Subcutaneous abdominal adipose tissue (tissue), 5 donors: ENCODE results near the gene ATG9B.

Experiments used
- H3K27ac ChIP-seq: one replicate; pipeline ENCODE4 v1.7.0; 2013; ENCODE audit warnings: low read depth, mild to moderate bottlenecking, inconsistent platforms, low read length, moderate library complexity
- H3K27me3 ChIP-seq, 5 donors: one replicate each; pipeline ENCODE4 v1.7.0; 2013; ENCODE audit warnings: low read length in 5 of 5, inconsistent platforms in 1 of 5; ENCODE audit not compliant: control insufficient read depth in 5 of 5, insufficient read depth in 4 of 5
- H3K36me3 ChIP-seq, 5 donors: one replicate each; pipeline ENCODE4 v1.7.0; 2013; ENCODE audit warnings: low read length in 5 of 5; ENCODE audit not compliant: control insufficient read depth in 5 of 5, insufficient read depth in 5 of 5
- H3K4me1 ChIP-seq, 5 donors: one replicate each; pipeline ENCODE4 v1.7.0; 2013; ENCODE audit warnings: low read length in 5 of 5, mild to moderate bottlenecking in 3 of 5, moderate library complexity in 1 of 5; ENCODE audit not compliant: control insufficient read depth in 5 of 5, insufficient read depth in 5 of 5
- H3K4me3 ChIP-seq, 5 donors: one replicate each; pipeline ENCODE4 v1.7.0; 2013; ENCODE audit warnings: low read length in 5 of 5, low read depth in 1 of 5
- H3K9ac ChIP-seq, 5 donors: one replicate each; pipeline ENCODE4 v1.7.0; 2013; ENCODE audit warnings: low read length in 5 of 5, mild to moderate bottlenecking in 4 of 5, moderate library complexity in 3 of 5
- H3K9me3 ChIP-seq, 5 donors: one replicate each; pipeline ENCODE4 v1.7.0; 2013; ENCODE audit warnings: low read length in 5 of 5; ENCODE audit not compliant: control insufficient read depth in 5 of 5
- donor health status: healthy.
- donor health status: healthy.
- donor health status: healthy.
- donor health status: healthy.
- donor health status: healthy.

Gene ATG9B

DNA sequence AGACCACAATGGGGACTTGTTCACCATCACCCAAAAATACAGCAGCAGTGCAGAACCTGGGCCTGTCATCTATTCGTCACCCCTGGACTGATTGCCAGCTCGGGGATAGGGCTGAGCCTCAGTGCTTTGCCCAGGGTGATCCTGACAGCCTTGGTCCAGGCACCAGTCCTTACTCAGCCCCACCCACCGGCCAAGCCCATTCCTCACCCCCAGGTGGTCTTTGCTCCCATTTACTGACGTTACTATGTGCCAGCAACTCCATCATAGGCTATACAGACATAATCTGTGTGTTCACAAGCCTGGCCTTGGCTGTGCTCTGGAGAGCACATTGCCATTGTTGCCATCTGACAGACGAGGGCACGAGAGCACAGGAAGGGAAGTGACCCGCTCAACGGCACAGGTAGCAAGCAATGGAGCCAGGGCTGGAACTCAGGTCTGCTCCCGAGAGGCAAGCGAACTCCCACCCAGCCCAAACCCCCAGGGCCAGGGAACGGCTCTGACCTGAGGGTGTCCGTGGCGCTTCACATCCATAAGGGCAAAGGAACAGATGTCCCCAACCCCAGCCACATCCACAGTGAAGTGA is 6.8 kb downstream of the ATG9B start:
- peaks cover 0 to 11% (median 0%) of the 10 kb centered on the region in 5 donors for H3K36me3 ChIP-seq
- peaks cover 37 to 55% (median 45%) of the 10 kb centered on the region in 5 donors for H3K27me3 ChIP-seq
- no peak overlapping the region for H3K9ac ChIP-seq
- H3K4me3 ChIP-seq: no peak overlapping the region
- no peak overlapping the region for H3K27ac ChIP-seq
- H3K9me3 ChIP-seq: no peaks in the 10 kb centered on the region
- peaks cover 0 to 38% (median 33%) of the 10 kb centered on the region in 5 donors for H3K4me1 ChIP-seq

DNA sequence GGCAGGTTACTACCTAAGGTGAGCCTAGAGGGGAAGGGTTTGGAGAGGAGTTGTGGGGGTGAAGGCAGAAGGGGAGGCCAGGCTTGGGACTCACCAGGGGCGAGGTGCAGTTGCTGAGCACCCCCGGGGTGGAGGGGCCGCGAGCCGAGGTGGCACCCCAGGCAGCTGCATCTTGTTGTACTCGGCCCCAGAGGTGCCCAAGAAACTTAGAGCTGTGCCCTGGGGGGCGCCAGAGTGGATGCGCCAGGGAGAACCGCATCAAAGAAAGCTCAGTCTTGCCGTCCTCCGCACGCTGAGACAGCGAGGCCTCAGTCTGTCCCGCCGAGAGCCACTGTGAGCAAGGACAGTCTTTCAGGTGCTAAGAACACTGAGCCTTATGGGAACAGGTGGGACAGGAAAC is 7.4 kb downstream of the ATG9B start:
- Histone ChIP-seq H3K4me3 (no peak overlapping the region), H3K9ac (no peak overlapping the region), H3K27ac (no peak overlapping the region), H3K9me3 (no peaks in the 10 kb centered on the region), H3K36me3 (peaks cover 0 to 11% (median 0%) of the 10 kb centered on the region in 5 donors), H3K27me3 (peaks cover 37 to 55% (median 45%) of the 10 kb centered on the region in 5 donors), H3K4me1 (peaks cover 3 to 44% (median 33%) of the 10 kb centered on the region in 5 donors)

DNA sequence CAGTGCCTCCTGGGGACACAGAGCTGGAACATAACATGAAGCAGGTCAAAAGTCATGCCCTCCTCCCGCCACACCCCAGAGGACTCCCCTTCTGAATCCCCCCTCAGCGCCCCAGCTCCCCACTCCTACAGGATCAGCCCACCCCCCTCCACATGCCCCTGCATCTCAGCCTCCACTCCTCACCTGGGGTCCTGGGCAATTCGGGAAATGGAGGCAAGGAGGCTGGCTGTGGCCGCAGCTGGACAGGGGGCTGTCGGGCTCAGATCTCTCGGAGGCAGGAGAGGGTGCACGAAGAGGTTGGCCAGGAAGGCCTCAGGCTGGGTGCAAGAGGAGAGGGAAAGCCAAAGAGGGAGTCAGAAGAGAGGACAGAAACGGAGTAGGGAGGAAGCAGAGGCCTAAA is 7.8 kb downstream of the ATG9B start:
- Histone ChIP-seq H3K27ac (no peak overlapping the region), H3K36me3 (peaks cover 0 to 11% (median 0%) of the 10 kb centered on the region in 5 donors), H3K4me3 (no peak overlapping the region), H3K9me3 (no peaks in the 10 kb centered on the region), H3K4me1 (peaks cover 3 to 47% (median 33%) of the 10 kb centered on the region in 5 donors), H3K9ac (no peak overlapping the region), H3K27me3 (peaks cover 37 to 55% (median 44%) of the 10 kb centered on the region in 5 donors)

DNA sequence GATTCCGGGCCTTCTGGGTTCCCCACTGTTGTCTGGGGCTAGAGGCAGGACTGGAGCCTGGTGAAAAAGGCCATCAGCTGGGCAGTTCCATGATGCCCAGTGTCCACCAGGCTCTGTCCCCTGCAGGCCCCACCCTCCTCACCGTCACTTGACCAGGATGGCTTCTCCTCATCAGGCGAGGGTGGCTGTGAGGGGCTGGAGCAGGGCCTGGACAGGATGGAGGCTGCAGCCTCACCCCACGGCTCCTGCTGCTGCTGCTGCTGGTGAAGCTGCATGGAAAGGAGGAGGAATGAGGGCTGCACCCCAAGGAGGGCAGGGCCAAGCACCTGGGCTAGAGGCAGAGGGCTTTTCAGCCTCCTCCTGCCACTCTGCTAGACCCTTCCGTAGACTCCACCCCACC is 8.3 kb downstream of the ATG9B start:
- Histone ChIP-seq H3K36me3 (peaks cover 0 to 11% (median 0%) of the 10 kb centered on the region in 5 donors), H3K4me1 (peaks cover 3 to 49% (median 33%) of the 10 kb centered on the region in 5 donors), H3K4me3 (no peak overlapping the region), H3K27ac (no peak overlapping the region), H3K27me3 (peaks cover 36 to 55% (median 43%) of the 10 kb centered on the region in 5 donors), H3K9me3 (no peaks in the 10 kb centered on the region), H3K9ac (no peak overlapping the region)

DNA sequence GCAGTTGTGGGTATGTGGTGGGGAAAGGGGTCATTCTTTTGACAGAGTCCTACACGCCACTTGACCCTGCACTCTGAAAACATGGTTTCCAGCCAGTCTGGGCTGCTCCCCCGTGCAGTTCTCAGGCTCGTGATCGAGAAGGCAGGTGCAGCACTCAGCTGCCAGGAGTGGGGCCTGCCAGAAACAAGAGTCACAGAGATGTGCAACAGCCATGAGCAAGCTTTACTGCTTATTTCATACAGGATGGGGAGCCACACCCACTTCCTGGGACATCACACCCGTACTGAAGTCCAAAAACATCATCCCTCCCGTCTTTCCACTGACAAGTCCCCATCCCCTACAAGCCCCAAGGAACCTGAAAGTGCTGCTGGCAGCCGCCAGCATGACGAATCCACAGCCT is 9.3 kb downstream of the ATG9B start:
- Histone ChIP-seq H3K27me3 (peaks cover 26 to 51% (median 45%) of the 10 kb centered on the region in 5 donors), H3K4me1 (peaks cover 4 to 59% (median 42%) of the 10 kb centered on the region in 5 donors), H3K4me3 (no peak overlapping the region), H3K9me3 (no peaks in the 10 kb centered on the region), H3K36me3 (peaks cover 0 to 13% (median 0%) of the 10 kb centered on the region in 5 donors), H3K27ac (no peak overlapping the region), H3K9ac (no peak overlapping the region)

DNA sequence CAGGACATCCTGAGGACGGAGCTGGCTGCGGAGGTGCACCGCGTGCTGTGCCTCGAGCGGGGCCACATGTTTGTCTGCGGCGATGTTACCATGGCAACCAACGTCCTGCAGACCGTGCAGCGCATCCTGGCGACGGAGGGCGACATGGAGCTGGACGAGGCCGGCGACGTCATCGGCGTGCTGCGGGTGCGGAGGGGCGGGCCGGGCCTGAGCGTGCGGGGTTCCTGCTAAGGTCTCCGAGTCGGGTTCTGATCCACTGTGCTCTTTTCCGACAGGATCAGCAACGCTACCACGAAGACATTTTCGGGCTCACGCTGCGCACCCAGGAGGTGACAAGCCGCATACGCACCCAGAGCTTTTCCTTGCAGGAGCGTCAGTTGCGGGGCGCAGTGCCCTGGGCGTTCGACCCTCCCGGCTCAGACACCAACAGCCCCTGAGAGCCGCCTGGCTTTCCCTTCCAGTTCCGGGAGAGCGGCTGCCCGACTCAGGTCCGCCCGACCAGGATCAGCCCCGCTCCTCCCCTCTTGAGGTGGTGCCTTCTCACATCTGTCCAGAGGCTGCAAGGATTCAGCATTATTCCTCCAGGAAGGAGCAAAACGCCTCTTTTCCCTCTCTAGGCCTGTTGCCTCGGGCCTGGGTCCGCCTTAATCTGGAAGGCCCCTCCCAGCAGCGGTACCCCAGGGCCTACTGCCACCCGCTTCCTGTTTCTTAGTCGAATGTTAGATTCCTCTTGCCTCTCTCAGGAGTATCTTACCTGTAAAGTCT is 10.4 kb downstream of the ATG9B start:
- H3K27me3 ChIP-seq: peaks cover 18 to 44% (median 37%) of the 10 kb centered on the region in 5 donors
- H3K9me3 ChIP-seq: no peaks in the 10 kb centered on the region
- peaks cover 4 to 54% (median 40%) of the 10 kb centered on the region in 5 donors for H3K4me1 ChIP-seq
- H3K4me3 ChIP-seq: peak overlapping the region in 4 of 5 donors; percentile 11 to 60 (median 51)
- H3K36me3 ChIP-seq: peaks cover 0 to 13% (median 0%) of the 10 kb centered on the region in 5 donors
- H3K9ac ChIP-seq: peak overlapping the region in 2 of 5 donors; percentile 28 to 53
- H3K27ac ChIP-seq: no peak overlapping the region

DNA sequence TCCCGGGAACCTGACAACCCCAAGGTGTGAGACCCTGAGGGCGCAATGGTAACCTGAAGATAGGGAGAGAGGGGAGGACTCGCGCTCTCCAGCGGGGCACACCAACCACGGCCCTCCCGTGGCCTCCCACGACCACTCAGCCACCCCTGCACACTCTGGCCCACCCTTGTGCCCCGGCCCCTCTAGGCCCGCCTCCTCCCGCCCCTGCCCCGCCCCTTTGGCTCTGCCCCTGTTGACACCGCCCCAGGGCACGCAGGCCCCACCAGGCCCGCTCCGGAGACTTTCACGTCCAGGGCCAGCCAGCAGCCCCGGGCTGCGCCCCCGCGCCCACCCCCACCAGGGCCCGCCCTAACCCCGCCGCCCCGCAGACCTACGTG is 10.9 kb downstream of the ATG9B start:
- Histone ChIP-seq H3K4me3 (peak overlapping the region in 2 of 5 donors; percentile 44 to 60), H3K27me3 (peaks cover 16 to 39% (median 33%) of the 10 kb centered on the region in 5 donors), H3K9ac (no peak overlapping the region), H3K9me3 (no peaks in the 10 kb centered on the region), H3K27ac (no peak overlapping the region), H3K36me3 (peaks cover 0 to 13% (median 0%) of the 10 kb centered on the region in 5 donors), H3K4me1 (peaks cover 6 to 55% (median 40%) of the 10 kb centered on the region in 5 donors)

DNA sequence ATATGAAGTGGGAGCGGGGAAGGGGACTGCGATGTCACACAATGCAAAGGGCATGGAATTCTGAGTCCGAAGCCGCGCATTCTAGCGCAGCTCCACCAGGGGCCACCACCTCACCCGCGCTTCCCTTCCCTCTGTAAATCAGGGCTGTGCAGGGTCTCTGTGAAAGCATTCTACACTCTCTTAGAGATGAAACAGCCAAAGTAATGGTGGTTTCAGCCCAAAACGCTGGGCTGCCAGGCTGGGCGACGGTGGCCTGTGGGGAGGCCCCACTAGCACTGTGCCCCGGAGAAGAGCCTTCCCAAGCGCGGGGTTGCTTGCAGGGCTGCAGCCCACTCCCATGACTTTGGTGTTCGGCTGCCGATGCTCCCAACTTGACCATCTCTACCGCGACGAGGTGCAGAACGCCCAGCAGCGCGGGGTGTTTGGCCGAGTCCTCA is 11.4 kb downstream of the ATG9B start:
- no peak overlapping the region for H3K4me3 ChIP-seq
- peaks cover 9 to 55% (median 40%) of the 10 kb centered on the region in 5 donors for H3K4me1 ChIP-seq
- H3K27ac ChIP-seq: no peak overlapping the region
- peaks cover 0 to 13% (median 0%) of the 10 kb centered on the region in 5 donors for H3K36me3 ChIP-seq
- no peak overlapping the region for H3K9ac ChIP-seq
- peaks cover 14 to 39% (median 29%) of the 10 kb centered on the region in 5 donors for H3K27me3 ChIP-seq
- H3K9me3 ChIP-seq: no peaks in the 10 kb centered on the region

DNA sequence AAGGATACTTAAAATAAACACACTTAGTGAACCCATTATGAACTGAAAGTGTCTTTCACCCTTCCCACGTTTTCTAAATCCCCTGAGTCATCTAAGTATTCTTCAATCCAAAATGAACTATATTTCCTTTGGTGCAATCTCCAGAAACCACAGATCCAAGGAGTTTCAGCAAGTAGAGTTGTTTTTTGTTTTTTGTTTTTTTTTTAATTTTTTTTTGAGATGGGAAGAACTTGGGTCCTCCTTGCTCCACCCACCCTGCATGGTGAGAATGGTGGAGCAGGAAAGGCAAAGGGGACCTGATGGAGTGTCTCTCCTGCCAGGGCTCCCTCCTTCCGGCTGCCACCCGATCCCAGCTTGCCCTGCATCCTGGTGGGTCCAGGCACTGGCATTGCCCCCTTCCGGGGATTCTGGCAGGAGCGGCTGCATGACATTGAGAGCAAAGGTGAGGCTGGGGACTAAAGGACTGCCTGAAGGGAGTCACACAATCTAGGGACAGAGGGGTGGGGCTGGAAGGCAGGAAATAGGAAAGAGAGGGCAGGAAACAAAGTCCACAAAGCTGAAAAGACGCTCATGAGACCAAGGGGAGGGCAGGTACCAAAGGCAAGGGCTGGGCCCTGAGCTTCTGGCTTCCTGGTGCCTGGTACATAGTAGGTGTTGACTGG is 12.1 kb downstream of the ATG9B start:
- Histone ChIP-seq H3K9me3 (no peaks in the 10 kb centered on the region), H3K4me1 (peaks cover 9 to 58% (median 37%) of the 10 kb centered on the region in 5 donors), H3K27me3 (peaks cover 7 to 33% (median 21%) of the 10 kb centered on the region in 5 donors), H3K4me3 (no peak overlapping the region), H3K36me3 (peaks cover 0 to 13% (median 0%) of the 10 kb centered on the region in 5 donors), H3K9ac (no peak overlapping the region), H3K27ac (no peak overlapping the region)
